ENCODE results near the gene RAPGEF2. TPM values are rescaled to one million over a fixed set of nuclear protein-coding genes. Genes with fewer than 3 reads are reported as not detected.

The RAPGEF2 gene
- total and polyA plus RNA-seq, 10 of the 15 experiments (the other 5 are each of a cell fraction or from before 2014, with no cell fraction given) = 0.31 to 24.0 (median 2.9) TPM

DNA sequence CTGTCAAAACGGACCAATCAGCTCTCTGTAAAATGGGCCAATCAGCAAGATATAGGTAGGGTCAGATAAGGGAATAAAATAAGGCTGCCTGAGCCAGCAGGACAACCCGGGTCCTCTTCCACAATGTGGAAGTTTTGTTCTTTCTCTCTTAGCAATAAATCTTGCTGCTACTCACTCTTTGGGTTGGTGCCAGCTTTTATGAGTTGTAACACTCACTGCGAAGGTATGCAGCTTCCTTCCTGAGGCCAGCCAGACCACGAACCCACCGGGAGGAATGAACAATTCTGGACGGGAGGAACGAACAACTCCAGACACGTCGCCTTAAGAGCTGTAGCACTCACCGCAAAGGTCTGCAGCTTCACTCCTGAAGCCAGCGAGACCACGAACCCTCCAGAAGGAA lies 287.8 kb downstream of the RAPGEF2 start:
- WGBS (ENCODE audit: insufficient coverage, insufficient replicate concordance, low lambda C conversion rate, missing lambda C conversion rate) = 59% methylated on average over 12 of the region's 12 CpGs
- no peak for TF ChIP-seq SP1 (IDR thresholded peaks at IDR 0.05; ENCODE audit: low read depth, low read length)
- TF ChIP-seq ATF7 (IDR thresholded peaks at IDR 0.05; ENCODE audit: low read depth) = no peak
- TF ChIP-seq POLR2AphosphoS2 (IDR thresholded peaks at IDR 0.05; ENCODE audit: low read depth, low read length) = no peak
- TF ChIP-seq RAD51 (IDR thresholded peaks at IDR 0.05) = no peak
- TF ChIP-seq, protein P1, sequence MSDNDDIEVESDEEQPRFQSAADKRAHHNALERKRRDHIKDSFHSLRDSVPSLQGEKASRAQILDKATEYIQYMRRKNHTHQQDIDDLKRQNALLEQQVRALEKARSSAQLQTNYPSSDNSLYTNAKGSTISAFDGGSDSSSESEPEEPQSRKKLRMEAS (IDR thresholded peaks at IDR 0.05; ENCODE audit: low read depth, low read length) = no peak
- TF ChIP-seq, protein P2, sequence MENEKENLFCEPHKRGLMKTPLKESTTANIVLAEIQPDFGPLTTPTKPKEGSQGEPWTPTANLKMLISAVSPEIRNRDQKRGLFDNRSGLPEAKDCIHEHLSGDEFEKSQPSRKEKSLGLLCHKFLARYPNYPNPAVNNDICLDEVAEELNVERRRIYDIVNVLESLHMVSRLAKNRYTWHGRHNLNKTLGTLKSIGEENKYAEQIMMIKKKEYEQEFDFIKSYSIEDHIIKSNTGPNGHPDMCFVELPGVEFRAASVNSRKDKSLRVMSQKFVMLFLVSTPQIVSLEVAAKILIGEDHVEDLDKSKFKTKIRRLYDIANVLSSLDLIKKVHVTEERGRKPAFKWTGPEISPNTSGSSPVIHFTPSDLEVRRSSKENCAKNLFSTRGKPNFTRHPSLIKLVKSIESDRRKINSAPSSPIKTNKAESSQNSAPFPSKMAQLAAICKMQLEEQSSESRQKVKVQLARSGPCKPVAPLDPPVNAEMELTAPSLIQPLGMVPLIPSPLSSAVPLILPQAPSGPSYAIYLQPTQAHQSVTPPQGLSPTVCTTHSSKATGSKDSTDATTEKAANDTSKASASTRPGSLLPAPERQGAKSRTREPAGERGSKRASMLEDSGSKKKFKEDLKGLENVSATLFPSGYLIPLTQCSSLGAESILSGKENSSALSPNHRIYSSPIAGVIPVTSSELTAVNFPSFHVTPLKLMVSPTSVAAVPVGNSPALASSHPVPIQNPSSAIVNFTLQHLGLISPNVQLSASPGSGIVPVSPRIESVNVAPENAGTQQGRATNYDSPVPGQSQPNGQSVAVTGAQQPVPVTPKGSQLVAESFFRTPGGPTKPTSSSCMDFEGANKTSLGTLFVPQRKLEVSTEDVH (IDR thresholded peaks at IDR 0.05; ENCODE audit: low read depth, partially characterized antibody) = no peak
- TF ChIP-seq ZNF207 (IDR thresholded peaks at IDR 0.05; ENCODE audit: borderline replicate concordance) = no peak
- TF ChIP-seq FOXM1 (IDR thresholded peaks at IDR 0.05; ENCODE audit: low read depth, low read length) = no peak
- TF ChIP-seq HDGF (IDR thresholded peaks at IDR 0.05) = no peak
- TF ChIP-seq, protein P3, sequence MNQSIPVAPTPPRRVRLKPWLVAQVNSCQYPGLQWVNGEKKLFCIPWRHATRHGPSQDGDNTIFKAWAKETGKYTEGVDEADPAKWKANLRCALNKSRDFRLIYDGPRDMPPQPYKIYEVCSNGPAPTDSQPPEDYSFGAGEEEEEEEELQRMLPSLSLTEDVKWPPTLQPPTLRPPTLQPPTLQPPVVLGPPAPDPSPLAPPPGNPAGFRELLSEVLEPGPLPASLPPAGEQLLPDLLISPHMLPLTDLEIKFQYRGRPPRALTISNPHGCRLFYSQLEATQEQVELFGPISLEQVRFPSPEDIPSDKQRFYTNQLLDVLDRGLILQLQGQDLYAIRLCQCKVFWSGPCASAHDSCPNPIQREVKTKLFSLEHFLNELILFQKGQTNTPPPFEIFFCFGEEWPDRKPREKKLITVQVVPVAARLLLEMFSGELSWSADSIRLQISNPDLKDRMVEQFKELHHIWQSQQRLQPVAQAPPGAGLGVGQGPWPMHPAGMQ (IDR thresholded peaks at IDR 0.05; ENCODE audit: borderline replicate concordance) = no peak
- TF ChIP-seq KLF5 (IDR thresholded peaks at IDR 0.05; ENCODE audit: partially characterized antibody) = no peak
- FAIRE-seq (no peak), ATAC-seq (no peak), DNase-seq (ENCODE audit: low read depth, low spot score) (no peak)
- no TSS peak for BruUV-seq (replicated peaks)
- H4K20me1 ChIP-seq (ENCODE audit: control insufficient read depth, insufficient read depth) = no peaks in the 10 kb centered on the region
- H3K4me1 ChIP-seq (ENCODE audit: control insufficient read depth, insufficient read depth, low read length) = no peaks in the 10 kb centered on the region
- H3K4me3 ChIP-seq = no peak overlapping the region
- ChIA-PET CTCF (interaction anchor here (0.6 to 0.7 kb wide), 2 partner anchors 731 to 1159 kb away, joined by 3 read pairs; no protein-coding TSS in a partner anchor), SMC1A (ENCODE audit: uncharacterized antibody, unreplicated experiment) (no interaction called here), RAD21 (ENCODE audit: unreplicated experiment) (no interaction called here), POLR2A (no interaction called here)
- H3K9ac ChIP-seq (ENCODE audit: control insufficient read depth, insufficient read depth, low read length) = no peak overlapping the region
- H3K36me3 ChIP-seq (ENCODE audit: control insufficient read depth in 2 of 2, insufficient read depth in 2 of 2, low read length in 1 of 2) = no peaks in the 10 kb centered on the region
- H3K9me3 ChIP-seq (replicated peaks; ENCODE audit: control insufficient read depth, insufficient read depth, low read length) = no peaks in the 10 kb centered on the region
- no peak overlapping the region for H3K27ac ChIP-seq (ENCODE audit: control insufficient read depth, insufficient read depth)
- intact Hi-C loops (cut with micrococcal nuclease; ENCODE audit: unreplicated experiment) (no loop called here), in situ Hi-C loops (cut with MboI) (no loop called here)
- no peaks in the 10 kb centered on the region for H3K79me2 ChIP-seq (ENCODE audit: control insufficient read depth, insufficient read depth, low read length)
- no peak overlapping the region for H2AFZ ChIP-seq (ENCODE audit: control insufficient read depth, low read depth, low read length)
- no peak overlapping the region for H3K4me2 ChIP-seq (ENCODE audit: control insufficient read depth, insufficient read depth)
- H3K27me3 ChIP-seq (replicated peaks in 1 of 2; ENCODE audit: control insufficient read depth in 2 of 2, insufficient read depth in 2 of 2, low read length in 1 of 2) = no peaks in the 10 kb centered on the region
